ENCODE data around the gene PIP5K1A. TPM values are rescaled to one million over a fixed set of nuclear protein-coding genes. Genes with fewer than 3 reads are reported as not detected.
"Not testable (repeated sequence)": the region's sequence is repeated elsewhere in the genome, so short reads cannot be mapped to it uniquely, and the experiment has no call there.

The PIP5K1A gene
- total and polyA plus RNA-seq, 8 donors = 51.2 to 73.3 (median 67.2) TPM

DNA sequence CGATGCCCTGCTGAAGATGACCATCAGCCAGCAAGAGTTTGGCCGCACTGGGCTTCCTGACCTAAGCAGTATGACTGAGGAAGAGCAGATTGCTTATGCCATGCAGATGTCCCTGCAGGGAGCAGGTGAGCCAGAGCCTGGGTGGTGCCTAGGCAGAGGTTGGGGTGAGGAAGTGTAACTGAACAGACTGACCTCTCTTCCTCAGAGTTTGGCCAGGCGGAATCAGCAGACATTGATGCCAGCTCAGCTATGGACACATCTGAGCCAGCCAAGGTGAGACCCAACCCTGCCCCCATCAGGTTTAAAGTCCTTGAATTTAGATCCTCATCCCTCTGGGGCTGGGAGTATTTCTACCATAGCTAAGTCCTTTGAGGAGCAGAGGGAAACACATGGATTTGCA, 68.0 kb downstream of the PIP5K1A start:
- no peaks in the 10 kb centered on the region for H3K4me1 ChIP-seq
- no peak for DNase-seq
- intact Hi-C loops (cut with DNase I) = no loop called here
- no peak overlapping the region for H3K4me3 ChIP-seq
- no peaks in the 10 kb centered on the region for H3K9me3 ChIP-seq
- H3K36me3 ChIP-seq = peaks cover 4 to 96% of the 10 kb centered on the region in 2 donors
- TF ChIP-seq, protein P1, sequence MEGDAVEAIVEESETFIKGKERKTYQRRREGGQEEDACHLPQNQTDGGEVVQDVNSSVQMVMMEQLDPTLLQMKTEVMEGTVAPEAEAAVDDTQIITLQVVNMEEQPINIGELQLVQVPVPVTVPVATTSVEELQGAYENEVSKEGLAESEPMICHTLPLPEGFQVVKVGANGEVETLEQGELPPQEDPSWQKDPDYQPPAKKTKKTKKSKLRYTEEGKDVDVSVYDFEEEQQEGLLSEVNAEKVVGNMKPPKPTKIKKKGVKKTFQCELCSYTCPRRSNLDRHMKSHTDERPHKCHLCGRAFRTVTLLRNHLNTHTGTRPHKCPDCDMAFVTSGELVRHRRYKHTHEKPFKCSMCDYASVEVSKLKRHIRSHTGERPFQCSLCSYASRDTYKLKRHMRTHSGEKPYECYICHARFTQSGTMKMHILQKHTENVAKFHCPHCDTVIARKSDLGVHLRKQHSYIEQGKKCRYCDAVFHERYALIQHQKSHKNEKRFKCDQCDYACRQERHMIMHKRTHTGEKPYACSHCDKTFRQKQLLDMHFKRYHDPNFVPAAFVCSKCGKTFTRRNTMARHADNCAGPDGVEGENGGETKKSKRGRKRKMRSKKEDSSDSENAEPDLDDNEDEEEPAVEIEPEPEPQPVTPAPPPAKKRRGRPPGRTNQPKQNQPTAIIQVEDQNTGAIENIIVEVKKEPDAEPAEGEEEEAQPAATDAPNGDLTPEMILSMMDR (IDR thresholded peaks at IDR 0.05) = no peak
- no peaks in the 10 kb centered on the region for H3K27me3 ChIP-seq
- no peak for ATAC-seq
- no peak overlapping the region for H3K27ac ChIP-seq

DNA sequence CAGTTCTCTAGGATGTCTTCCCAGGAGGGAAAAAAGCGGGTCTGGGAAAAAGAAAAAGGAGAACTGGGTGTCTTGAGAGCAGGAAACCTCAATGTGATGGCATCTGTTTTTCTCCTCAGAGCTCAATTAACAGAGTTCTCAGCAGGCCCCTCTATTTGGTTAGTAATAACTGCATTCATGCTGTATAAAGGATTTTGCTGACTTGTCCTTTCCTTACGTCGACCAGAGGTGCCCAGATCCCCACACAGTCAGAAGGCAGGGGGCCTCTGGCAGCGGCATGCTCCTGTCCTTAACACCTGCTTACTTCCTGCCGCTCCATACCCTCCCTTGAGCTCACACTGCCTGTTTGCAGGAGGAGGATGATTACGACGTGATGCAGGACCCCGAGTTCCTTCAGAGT, 68.5 kb downstream of the PIP5K1A start:
- DNase-seq = no peak
- ATAC-seq = no peak
- intact Hi-C loops (cut with DNase I) = no loop called here
- Histone ChIP-seq H3K9me3 (no peaks in the 10 kb centered on the region), H3K4me3 (no peak overlapping the region), H3K4me1 (no peaks in the 10 kb centered on the region), H3K27me3 (no peaks in the 10 kb centered on the region), H3K27ac (no peak overlapping the region), H3K36me3 (peaks cover 4 to 99% of the 10 kb centered on the region in 2 donors)
- TF ChIP-seq, protein P1 (IDR thresholded peaks at IDR 0.05) = no peak

DNA sequence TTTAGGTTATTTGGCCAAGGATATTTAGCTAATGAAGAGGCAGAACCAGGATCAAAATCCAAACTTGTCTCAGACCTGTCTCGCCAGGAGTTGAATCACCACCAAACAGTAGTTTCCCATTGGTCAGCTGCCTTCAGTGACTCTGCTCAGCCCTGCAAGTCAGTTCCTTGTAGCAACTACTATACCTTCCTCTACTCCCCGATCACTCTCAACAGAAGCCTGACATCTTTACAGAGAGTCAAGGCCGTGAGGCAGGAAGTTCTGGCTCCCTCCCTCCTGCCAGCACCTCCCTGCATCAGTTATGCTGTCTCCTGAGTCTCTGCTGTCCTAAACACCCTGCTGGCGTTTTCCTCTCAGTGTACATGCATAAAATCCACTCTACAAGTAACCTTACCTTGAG, 69.4 kb downstream of the PIP5K1A start:
- intact Hi-C loops (cut with DNase I) = no loop called here

DNA sequence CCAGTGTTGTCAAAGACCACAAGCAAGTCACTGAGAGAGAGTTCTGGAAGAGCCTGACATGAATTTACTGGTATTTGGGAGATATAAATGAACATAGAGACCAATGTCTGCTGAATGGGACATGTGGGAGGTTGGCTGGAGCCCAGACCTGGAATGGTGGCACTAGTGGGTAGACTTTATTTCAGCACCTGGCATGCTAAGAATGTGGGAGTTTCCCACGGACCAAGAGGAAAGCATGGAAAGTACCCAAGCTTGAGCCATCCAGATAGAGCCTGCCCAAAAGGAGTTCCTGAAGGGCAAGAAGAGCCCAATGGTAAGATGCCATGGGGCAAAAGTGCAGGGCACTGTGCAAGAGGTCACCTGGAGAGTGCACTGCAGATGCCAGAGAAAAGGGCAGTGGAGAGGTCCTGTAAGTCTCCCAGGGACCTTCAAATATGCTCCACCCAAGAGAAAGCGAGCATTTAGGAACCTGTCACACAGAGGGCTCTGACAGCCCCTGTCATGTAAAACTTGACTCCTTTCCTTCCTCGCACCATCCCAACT, 75.6 kb downstream of the PIP5K1A start:
- no peak overlapping the region for H3K27ac ChIP-seq
- TF ChIP-seq, protein P1 (IDR thresholded peaks at IDR 0.05) = no peak
- ATAC-seq = no peak
- peaks cover 0 to 31% of the 10 kb centered on the region in 2 donors for H3K4me1 ChIP-seq
- no peaks in the 10 kb centered on the region for H3K9me3 ChIP-seq
- peaks cover 0 to 41% of the 10 kb centered on the region in 2 donors for H3K36me3 ChIP-seq
- intact Hi-C loops (cut with DNase I) = no loop called here
- no peak for DNase-seq
- no peaks in the 10 kb centered on the region for H3K27me3 ChIP-seq
- no peak overlapping the region for H3K4me3 ChIP-seq

More for the DNA sequence above, 69.4 kb downstream of the PIP5K1A start:
- Histone ChIP-seq H3K4me1 (no peaks in the 10 kb centered on the region), H3K27me3 (no peaks in the 10 kb centered on the region), H3K36me3 (peaks cover 0 to 99% of the 10 kb centered on the region in 2 donors), H3K4me3 (no peak overlapping the region), H3K27ac (no peak overlapping the region), H3K9me3 (no peaks in the 10 kb centered on the region)
- TF ChIP-seq, protein P1 (IDR thresholded peaks at IDR 0.05) = no peak
- ATAC-seq = no peak
- DNase-seq = no peak

DNA sequence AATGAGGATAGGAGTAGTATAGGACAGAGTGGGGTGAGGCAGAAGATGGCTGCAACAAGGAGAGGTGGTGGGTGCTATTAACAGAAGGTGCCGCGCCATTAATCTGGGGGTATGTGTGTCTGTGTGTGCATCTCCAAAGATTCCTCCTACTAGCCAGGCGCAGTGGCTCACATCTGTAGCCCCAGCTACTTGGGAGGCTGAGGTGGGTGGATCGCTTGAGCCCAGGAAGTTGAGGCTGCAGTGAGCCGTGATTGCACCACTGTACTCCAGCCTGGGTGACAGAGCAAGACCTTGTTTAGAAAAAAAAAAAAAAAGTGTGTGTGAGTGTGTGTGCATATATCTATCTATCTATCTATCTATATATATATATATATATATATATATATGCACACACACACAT, 77.0 kb downstream of the PIP5K1A start:
- ATAC-seq; DNase-seq; H3K27me3 ChIP-seq; intact Hi-C loops (cut with DNase I); H3K27ac ChIP-seq; H3K4me3 ChIP-seq; H3K9me3 ChIP-seq: not testable (repeated sequence)
- peaks cover 0 to 27% of the 10 kb centered on the region in 2 donors for H3K36me3 ChIP-seq
- H3K4me1 ChIP-seq = peaks cover 0 to 32% of the 10 kb centered on the region in 2 donors

DNA sequence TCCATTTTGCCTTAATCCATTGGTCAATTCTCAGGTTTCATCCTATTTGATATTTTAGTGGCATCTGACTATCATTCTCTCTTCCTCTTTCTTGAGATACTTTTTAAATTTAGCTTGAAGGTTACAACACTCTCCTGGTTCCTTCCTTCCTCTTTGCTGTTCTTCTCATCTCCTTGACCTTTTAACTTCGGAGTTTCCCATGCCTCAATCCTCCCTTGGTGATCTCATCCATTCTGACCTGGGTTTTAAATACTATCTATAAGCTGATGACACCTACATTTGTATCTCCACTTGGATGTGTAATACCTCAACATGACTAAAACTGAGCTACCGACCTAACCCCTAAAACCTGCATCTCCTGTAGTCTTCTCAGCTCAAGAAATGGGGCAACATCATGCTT, 78.9 kb downstream of the PIP5K1A start:
- peaks cover 0 to 37% of the 10 kb centered on the region in 2 donors for H3K4me1 ChIP-seq
- peak overlapping the region in 1 of 2 donors; percentile 84 for H3K27ac ChIP-seq
- no peaks in the 10 kb centered on the region for H3K9me3 ChIP-seq
- TF ChIP-seq, protein P1 (IDR thresholded peaks at IDR 0.05) = no peak
- ATAC-seq = no peak
- H3K27me3 ChIP-seq = no peaks in the 10 kb centered on the region
- H3K4me3 ChIP-seq = no peak overlapping the region
- intact Hi-C loops (cut with DNase I) = no loop called here
- DNase-seq = no peak
- H3K36me3 ChIP-seq = peaks cover 0 to 10% of the 10 kb centered on the region in 2 donors
